Progenitor cell of endocrine pancreas (in vitro differentiated cells): ENCODE results near the gene GBP3. TPM values are rescaled to one million over a fixed set of nuclear protein-coding genes. Genes with fewer than 3 reads are reported as not detected.

Experiments used
- DNase-seq: peaks from one replicate; pipeline ENCODE4 v3.0.0; 2021; ENCODE audit warnings: low spot score; ENCODE audit not compliant: unreplicated experiment
- H3K27ac Mint-ChIP-seq: 2 replicates; pipeline ENCODE4 v1.8.0; 2021; ENCODE audit warnings: mild to moderate bottlenecking, moderate library complexity, mixed read lengths
- H3K27me3 Mint-ChIP-seq: 2 replicates; pipeline ENCODE4 v1.8.0; 2021; ENCODE audit warnings: mixed read lengths
- H3K36me3 Mint-ChIP-seq: 2 replicates; pipeline ENCODE4 v1.8.0; 2022; ENCODE audit warnings: mixed read lengths; ENCODE audit not compliant: insufficient read depth
- H3K4me1 Mint-ChIP-seq: 2 replicates; pipeline ENCODE4 v1.8.0; 2021; ENCODE audit warnings: low read depth, mixed read lengths
- H3K4me3 Mint-ChIP-seq: 2 replicates; pipeline ENCODE4 v1.8.0; 2021; ENCODE audit warnings: low read depth, mild to moderate bottlenecking, moderate library complexity, mixed read lengths
- H3K9me3 Mint-ChIP-seq: 2 replicates; pipeline ENCODE4 v1.8.0; 2021; ENCODE audit warnings: low read depth, mixed read lengths
- CTCF ChIP-seq: fragments of 200-600 bp; sonication (generic); IDR thresholded peaks from one replicate; pipeline ENCODE4 v1.5.0; 2021; ENCODE audit warnings: antibody characterized with exemption, mild to moderate bottlenecking; ENCODE audit not compliant: unreplicated experiment
- total RNA-seq: library from RNA; stranded (reverse); gene quantifications from 2 replicates; pipeline ENCODE4 v1.2.1, GENCODE V29; 2021

GBP3 gene
- total RNA-seq, 1 donor from 2014 or later, result not detected

GRCh38 chr1:89043940-89044339 lies 21.3 kb upstream of the GBP3 start:
- no peak overlapping the region for H3K4me3 Mint-ChIP-seq
- no peak for DNase-seq
- no peak overlapping the region for H3K27ac Mint-ChIP-seq
- no peak for TF ChIP-seq CTCF
- no peaks in the 10 kb centered on the region for H3K36me3 Mint-ChIP-seq
- peaks cover 2% of the 10 kb centered on the region for H3K27me3 Mint-ChIP-seq
- H3K4me1 Mint-ChIP-seq, result no peaks in the 10 kb centered on the region
- H3K9me3 Mint-ChIP-seq, result peaks cover 2% of the 10 kb centered on the region

- TF ChIP-seq CTCF, result no peak
- Mint-ChIP-seq H3K27ac (no peak overlapping the region), H3K27me3 (peaks cover 3% of the 10 kb centered on the region), H3K9me3 (peaks cover 2% of the 10 kb centered on the region), H3K36me3 (no peaks in the 10 kb centered on the region), H3K4me1 (no peaks in the 10 kb centered on the region), H3K4me3 (no peak overlapping the region)
- no peak for DNase-seq
Observed at GRCh38 chr1:89042491-89042890, 19.8 kb upstream of the GBP3 start.

GRCh38 chr1:89041721-89042120 lies 19.1 kb upstream of the GBP3 start:
- no peak for DNase-seq
- H3K4me3 Mint-ChIP-seq, result no peak overlapping the region
- H3K36me3 Mint-ChIP-seq, result no peaks in the 10 kb centered on the region
- H3K4me1 Mint-ChIP-seq, result no peaks in the 10 kb centered on the region
- peaks cover 2% of the 10 kb centered on the region for H3K9me3 Mint-ChIP-seq
- H3K27me3 Mint-ChIP-seq, result peaks cover 3% of the 10 kb centered on the region
- no peak for TF ChIP-seq CTCF
- H3K27ac Mint-ChIP-seq, result no peak overlapping the region

GRCh38 chr1:89041119-89041641 lies 18.5 kb upstream of the GBP3 start:
- Mint-ChIP-seq H3K4me1 (no peaks in the 10 kb centered on the region), H3K36me3 (no peaks in the 10 kb centered on the region), H3K4me3 (no peak overlapping the region), H3K27ac (no peak overlapping the region), H3K9me3 (peaks cover 2% of the 10 kb centered on the region), H3K27me3 (peaks cover 3% of the 10 kb centered on the region)
- DNase-seq, result no peak
- TF ChIP-seq CTCF, result no peak

DNA sequence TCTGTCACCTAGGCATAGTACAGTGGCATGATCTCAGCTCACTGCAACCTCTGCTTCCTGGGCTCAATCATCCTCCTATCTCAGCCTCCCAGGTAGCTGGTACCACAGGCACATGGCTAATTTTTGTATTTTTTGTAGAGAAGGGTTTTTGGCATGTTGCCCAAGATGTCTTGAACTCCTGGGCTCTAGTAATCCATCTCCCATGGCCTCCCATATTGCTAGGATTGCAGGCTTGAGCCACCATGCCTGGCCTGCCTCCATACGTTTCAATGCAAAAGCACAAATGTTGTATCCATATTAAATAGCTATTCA lies 17.6 kb upstream of the GBP3 start:
- Mint-ChIP-seq H3K9me3 (peaks cover 2% of the 10 kb centered on the region), H3K27me3 (peaks cover 3% of the 10 kb centered on the region), H3K4me3 (no peak overlapping the region), H3K27ac (no peak overlapping the region), H3K36me3 (no peaks in the 10 kb centered on the region), H3K4me1 (no peaks in the 10 kb centered on the region)
- DNase-seq, result no peak
- TF ChIP-seq CTCF, result no peak
